Skeletal muscle tissue (tissue), 1 donor: ENCODE data around the gene RHAG. TPM values are rescaled to one million over a fixed set of nuclear protein-coding genes. Genes with fewer than 3 reads are reported as not detected.

Experiments
- total RNA-seq: library from RNA; depleted of rRNA; stranded (reverse); fragments of >200 nt; gene quantifications from one replicate; pipeline ENCODE4 v1.2.3, GENCODE V29; 2014

Gene RHAG
- total RNA-seq, 1 donor from 2014 or later = 1.6 TPM

Other genes starting within 250 kb of the RHAG start
- gene MMUT, start 173.6 kb downstream of the RHAG start, total RNA-seq = 17.2 TPM
- gene CENPQ, start 173.5 kb downstream of the RHAG start, total RNA-seq = 1.6 TPM
- gene GLYATL3, start 136.9 kb downstream of the RHAG start, total RNA-seq = not detected
- 2.1 TPM for gene C6orf141, start 86.2 kb downstream of the RHAG start, total RNA-seq
- not detected for gene CRISP2, start 76.7 kb upstream of the RHAG start, total RNA-seq
- not detected for gene CRISP3, start 107.5 kb upstream of the RHAG start, total RNA-seq
- gene PGK2, start 150.4 kb upstream of the RHAG start, total RNA-seq = not detected
- gene CRISP1, start 229.7 kb upstream of the RHAG start, total RNA-seq = not detected